GM18498 (cell line): Measurements from ENCODE around the gene SLIT3.
"Not testable (repeated sequence)": the region's sequence is repeated elsewhere in the genome, so short reads cannot be mapped to it uniquely, and the experiment has no call there.

ENCODE experiments used
- ATAC-seq: cut with Tn5 transposase; IDR thresholded peaks from one replicate; pipeline ENCODE4 v1.9.1; 2021; ENCODE audit warnings: mild to moderate bottlenecking, moderate library complexity; ENCODE audit not compliant: unreplicated experiment

SLIT3 gene

DNA sequence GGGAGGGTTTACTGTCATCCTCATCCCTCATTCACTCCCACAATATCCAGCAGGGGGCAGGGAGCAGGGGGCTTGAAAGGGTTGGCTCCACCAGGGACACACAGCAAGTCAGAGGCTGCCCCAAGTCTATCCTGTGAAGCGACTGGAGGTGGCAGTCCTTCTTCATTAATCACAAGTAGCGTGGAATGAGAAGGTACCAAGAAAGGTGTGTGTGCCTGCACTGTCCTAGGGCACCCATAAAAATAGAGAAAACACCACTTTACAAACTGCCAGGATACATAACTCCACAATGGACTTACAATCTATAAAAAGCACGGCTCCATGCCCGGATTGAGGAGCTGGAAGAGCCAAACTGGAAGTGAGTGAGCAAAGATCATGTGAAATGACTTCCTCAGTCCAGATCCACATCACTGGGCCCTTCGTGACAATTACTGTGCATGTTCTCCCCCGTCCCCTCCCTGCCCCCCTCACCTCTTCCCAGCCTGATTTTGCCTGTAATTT, 183.9 kb downstream of the SLIT3 start:
- ATAC-seq = no peak

DNA sequence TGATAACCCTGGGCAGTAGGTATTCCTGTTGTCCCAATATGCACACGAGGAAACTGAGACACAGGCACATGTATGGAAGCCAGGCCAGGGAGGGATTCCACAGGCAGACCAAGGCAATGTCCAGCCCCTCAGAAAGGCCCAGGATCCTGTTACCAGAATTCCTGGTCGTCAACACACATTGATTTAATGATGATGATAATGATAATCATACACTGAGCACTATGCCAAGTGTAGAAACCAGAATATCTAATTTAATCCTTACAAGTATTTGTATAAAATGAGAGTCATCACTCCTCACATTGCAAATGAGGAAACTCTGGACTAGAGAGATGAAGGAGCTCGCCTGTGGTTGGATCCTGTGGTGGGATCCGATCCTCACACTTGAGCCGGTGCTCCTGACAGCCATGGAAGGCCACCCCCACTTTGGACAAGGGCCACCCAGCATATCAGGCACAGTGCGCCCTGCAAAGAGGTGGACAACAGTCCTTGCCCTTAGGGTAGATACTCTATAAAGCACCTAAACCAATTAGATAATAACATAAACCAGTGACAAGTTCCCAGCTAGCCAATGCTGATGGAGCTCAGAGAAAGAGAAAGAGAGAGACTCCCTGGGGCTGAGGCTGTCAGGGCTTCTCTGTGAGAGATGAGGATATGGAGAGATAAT, 185.3 kb downstream of the SLIT3 start:
- no peak for ATAC-seq

DNA sequence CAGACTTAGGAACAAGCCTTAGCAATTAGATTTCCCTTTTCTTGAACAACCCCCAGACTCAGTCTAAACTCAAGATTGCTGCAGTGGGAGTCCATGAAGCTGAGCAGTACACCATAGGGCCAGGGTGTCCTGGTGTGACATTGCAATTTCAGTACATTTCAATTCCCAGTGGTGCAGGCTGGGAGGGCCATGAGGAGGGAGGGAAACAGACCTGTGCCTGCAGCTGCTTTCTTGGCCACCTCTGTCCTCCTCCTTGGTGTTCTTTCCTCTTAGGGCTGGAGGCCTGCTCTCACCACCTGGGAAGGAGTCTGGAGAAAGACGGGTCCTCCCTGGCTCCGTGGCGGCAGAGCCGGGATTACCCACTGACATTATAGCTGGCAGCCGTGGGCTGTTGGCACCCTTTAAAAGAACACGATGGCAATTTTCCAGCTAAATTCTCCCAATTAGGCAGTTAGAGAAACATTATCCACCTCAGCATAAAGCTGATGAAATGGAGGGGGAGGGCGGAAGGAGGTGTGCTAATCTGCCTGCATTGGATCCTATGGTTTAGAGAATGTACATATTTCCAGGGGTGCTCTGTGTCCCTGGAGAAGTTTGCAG, 186.4 kb downstream of the SLIT3 start:
- no peak for ATAC-seq

DNA sequence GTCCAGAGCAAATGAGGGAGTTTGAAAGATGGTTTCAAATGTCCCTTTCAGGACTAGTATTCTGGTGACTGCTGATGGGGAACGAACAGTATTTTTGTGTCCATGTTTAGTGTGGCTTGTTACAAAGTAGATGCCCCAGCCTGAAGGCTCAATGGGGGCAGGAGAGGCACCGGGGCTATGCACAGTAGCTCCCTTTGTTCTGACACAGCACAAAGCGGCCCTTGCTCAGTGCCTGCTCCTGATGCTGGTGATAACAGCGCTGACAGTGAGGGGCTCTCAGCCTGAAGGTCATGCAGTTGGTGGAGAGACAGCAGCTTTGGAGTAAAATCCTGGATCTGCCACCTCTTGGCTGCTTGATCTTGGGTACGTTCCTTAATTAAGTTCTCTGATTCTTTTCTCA, 188.9 kb downstream of the SLIT3 start:
- ATAC-seq = no peak

DNA sequence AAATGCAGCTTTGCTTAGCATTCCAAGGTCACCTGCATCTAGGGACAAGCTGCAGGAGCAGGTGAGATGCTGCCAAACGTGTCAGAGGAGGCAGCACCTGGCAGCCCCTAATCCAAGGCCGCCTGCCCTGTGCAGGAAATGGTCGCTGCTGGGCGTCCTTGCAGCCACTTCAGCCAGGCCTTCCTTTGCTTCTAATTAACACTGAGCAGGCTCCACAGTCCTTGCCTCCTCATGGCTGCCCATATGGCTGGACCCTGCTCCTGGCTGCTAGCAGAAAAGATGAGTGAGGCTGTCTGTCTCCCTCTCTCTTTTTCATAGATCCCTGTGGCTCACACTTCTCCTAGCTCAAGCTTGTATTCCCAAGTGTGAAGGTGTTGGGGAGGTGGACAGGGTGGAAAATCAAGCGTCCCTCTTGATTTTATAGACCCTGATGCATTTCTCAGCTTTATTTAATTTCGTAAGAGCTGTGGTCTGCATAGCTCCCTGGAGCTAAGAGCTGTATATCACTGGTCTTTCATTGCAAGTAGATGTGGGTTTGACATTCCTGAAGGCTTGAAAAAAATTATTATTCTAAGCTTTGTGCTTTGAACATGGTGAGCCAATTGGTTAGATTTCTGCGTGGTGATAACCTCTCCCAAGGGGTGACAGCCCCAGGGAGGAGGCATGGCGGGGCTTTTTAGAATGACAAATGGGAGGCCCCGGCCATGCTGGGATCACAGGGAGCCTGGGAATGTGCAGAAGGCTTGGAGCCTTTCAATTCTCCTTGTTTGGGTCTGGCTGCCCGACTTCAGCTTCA, 193.8 kb downstream of the SLIT3 start:
- ATAC-seq = no peak

DNA sequence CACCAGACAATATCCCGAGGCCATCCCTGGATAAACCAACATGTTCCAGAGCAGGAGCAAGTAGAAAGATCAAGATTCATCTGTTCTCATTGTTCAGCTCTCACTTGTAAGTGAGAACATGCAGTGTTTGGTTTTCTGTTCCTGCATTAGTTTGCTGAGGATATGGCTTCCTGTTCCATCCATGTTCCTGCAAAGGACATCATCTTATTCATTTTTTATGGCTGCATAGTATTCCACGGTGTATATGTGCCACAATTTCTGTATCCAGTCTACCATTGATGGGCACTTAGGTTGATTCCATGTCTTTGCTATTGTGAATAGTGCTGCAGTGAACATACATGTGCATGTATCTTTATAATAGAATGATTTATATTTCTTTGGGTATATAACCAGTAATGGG, 195.4 kb downstream of the SLIT3 start:
- ATAC-seq = not testable (repeated sequence)

DNA sequence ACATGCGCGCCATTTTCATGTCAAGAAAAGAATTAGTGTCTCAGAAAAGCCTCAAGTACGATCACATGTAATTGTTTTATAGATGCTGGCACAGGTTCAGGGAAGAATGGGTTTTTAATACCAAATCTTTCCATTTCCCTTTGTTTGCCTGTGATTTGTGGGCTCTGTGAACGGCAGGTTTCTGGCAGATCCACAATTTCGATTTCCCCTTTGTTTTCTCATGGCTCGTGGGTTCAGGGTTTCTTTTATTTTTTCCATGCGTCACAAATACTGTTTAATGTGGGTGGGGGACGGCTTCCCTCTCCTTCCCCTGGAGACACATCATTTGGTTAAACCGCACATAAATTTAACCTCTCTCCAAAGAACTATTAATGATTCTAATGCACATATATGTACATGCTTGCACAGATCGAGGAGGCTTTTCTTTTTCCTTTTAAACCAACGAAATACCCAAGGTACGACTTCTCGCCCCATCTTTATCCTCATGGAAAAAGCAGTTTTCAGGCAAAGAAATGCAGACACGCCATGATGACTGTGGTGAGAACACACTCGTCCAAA, 195.9 kb downstream of the SLIT3 start:
- ATAC-seq = no peak

DNA sequence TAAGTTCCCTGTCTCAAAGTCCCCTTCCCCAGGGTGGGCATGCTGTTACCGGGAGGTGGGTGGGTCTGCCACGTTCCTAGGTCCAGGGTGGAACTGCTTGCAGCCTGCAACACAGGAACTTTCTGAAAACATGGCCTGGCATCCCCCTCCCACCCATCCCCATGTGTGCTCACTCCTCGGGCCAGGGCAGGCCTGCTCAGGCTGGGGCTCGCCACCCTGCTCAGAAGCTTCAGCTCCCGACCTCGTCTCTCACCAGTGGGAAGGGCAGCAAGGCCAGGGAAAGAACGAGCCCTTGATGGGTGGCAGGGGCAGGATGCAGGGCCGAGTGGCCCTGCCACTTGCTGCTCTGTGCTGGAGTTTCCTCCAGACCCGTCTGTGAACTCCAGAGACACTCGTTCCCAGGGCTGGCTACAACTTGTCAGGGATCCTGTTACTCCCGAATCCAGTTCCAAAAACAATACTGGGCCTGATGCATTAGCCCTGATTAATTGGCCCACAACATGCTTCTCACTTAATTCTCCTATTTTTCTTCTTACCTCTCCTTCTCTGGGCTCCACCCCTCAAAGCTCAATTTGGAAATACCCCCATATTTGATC, 197.3 kb downstream of the SLIT3 start:
- ATAC-seq = no peak

DNA sequence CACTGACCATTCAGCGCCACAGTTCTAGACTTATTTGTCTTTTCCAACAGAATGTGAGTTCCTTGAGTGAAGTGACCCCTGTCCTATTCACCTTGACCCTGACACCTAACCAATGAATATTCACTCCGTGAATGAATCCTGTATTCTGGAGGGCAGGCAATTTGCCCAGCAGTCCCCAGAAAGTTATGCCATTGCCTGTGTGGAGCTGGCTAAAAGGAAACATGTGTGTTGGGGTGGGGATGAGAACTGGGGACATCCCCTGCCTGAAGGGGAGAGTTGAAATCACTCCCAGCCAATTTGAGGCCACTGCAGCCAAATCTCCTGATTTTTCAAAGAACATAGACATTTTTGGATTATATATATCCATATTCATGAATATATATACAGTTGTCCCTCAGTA, 199.0 kb downstream of the SLIT3 start:
- no peak for ATAC-seq

DNA sequence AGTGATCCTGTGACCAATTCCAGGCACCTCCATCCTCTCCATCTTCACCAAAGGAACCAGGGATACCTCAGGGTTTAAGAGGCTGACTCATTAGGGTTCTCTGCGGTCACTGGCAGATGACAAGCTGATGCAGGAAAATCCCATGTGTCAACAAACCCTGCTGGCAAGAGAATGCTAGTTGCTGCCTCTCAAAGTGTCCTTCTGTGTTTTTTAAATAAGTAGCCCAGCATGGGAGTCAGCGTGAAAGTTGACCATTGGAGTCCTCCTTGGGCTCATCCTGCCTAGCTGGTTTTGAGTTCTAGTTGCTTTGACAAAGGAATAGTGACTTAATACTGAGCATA, 200.2 kb downstream of the SLIT3 start:
- ATAC-seq = no peak

DNA sequence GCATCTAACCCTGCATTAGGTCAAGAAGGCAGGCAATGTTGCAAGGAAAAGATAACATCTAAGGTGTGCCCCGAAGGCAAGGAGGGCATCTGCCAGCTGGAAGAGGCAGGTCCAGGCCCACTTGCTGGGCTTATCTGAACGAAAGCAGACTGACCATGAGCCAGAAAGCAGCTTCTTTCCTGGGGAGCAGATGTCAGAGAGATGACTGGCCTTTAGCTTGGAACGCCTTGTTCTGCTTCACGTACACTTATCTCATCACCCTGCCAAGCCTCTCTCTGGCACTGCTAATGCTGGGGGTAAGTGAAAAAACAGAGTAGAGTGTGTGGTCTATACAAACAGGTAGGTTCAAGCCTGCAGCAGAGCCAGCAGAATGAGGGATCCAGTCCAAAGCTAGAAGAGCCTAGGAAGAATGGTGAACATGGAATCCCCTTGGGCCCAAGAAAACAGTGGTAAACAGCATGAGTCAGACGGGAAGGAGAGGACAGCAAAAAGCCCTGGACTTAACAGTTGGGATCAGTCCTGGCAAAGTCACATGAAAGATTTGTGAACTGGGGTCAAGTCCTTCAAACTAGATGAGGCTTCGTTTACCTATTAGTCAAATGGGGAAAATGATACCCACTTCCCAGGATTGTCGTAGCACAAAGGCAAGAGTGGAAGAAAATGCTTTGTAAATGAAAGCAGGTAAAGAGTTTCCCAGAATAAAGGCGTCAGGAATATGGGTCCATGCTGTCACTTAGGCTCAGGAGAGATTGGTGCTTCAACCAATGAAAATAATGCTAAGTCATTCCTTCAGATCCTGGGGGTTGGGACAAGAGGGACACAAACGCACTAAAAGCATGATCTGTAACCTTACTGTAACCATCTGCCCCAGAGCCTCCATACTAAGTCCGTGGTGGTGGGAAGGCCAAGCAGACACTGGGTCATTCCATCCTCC, 200.9 kb downstream of the SLIT3 start:
- no peak for ATAC-seq

DNA sequence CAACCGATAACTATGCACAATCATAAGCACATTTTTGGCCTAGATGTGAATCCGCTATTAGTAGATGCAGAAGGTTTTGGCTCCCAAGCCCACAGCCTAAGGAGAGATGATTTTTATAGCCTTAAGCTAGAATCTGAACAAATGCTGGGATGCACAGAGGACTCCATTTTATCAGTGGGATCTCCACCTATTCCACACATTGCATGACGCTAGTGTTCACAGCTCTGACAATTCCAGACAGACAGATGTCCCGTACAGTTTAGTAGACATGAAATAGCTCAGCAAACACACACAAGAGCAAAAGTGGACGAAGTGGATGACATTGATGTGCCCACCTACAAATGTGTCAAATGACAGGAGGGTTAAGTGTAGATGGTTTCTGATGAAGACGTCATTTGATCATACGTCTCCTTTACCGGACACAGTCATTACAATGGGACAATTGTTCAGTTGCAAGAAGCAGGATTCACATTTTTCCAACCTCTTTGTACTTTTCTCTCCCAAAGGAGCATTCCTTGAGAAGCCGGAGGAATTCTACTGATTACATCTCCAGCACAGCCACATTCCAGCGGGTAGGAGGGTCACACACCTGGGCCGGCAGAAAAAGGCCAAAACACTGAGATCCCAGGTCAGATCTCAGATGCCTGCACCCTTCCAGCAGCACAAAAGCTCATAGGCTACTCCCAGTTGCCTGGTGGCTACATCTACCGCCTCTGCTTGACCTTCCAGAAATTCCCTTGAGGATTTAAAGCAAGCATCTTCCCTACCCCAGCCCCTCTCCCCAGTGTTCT, 202.4 kb downstream of the SLIT3 start:
- no peak for ATAC-seq

DNA sequence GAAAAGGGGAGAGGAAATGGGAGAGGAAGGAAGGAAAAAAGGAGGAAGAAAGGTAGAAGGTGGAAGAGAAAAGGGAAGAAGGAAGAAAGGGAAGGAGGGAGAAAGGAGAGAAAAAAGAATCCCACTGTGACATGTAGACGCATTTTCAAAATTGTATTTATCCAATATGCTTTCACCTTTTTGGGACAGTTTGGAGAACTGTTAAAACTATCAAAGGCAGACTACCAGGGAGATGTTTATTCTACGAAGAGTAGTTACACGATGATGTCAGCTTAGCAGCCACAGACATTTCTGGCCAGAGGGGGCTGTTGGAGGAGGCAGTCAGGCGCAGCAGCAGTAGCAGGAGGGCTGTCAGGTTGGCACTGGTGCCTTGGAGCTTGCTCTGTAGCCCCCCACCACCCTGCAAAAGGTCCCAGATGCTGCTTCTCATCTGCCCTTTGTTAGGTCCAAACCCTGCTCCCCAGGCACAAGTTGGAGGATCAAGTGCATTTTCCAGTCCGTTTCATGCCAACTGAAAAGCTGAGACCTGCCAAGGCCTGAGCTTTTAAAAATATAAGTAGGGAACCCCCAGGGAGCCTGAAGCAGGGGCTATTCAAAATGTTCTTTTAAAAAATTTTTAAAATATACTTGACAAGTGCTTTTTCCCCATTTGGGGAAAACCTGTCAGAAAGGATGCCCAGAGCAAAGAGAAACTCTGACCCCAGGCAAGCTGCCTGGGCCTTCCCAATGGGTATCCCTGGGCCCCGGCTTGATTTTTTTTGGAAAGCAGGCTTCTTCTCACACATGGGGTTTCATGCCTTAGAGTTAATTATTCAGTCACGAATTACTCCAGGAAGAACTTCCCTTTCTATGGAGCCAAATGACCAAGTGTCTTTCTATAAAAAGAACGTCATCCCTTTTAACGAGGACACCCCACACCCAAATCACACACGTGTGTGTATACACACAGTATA, 203.3 kb downstream of the SLIT3 start:
- ATAC-seq = no peak

DNA sequence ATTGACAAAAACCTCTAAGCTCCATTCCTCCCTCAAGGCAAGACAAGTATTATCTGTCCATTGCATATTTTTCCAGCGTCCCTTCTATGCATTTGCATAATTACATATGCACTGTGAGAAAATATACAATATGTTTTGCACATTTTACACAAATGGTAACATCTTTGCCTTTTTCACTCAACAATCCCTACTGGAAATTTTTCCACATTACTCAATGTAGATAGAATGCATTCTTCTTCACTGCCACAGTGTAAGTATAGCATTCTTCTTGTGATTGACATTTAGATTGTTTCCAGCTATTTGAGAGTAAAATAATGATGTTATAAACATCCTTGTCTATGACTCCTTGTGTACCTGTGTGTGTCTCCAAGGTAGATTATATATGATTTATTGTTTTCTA, 205.0 kb downstream of the SLIT3 start:
- no peak for ATAC-seq

DNA sequence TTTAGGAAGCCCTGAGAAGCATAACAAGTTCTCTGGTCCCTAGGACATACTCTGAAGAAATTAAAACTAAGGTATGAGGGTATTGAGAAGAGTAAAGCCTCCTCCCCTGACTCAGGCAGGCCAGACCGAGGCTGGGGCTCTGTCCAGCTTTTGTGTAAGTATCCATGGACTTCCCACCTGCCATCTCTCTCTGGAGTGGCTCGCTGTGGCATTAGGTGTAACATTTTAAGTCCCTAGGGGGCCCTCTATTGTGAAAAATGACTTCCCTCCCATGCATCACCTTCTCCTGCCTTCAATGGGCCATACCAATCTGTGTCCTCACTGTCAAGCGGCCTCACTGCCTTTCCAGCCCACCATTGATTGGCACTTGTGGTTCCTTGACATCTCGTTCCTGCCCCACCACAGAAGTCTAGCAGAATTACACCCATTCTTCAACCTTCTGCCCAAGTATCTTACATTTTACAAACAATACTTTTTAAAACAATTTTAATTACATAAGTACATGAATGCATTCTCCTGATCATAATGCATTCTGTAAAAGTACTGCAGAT, 205.5 kb downstream of the SLIT3 start:
- ATAC-seq = no peak

DNA sequence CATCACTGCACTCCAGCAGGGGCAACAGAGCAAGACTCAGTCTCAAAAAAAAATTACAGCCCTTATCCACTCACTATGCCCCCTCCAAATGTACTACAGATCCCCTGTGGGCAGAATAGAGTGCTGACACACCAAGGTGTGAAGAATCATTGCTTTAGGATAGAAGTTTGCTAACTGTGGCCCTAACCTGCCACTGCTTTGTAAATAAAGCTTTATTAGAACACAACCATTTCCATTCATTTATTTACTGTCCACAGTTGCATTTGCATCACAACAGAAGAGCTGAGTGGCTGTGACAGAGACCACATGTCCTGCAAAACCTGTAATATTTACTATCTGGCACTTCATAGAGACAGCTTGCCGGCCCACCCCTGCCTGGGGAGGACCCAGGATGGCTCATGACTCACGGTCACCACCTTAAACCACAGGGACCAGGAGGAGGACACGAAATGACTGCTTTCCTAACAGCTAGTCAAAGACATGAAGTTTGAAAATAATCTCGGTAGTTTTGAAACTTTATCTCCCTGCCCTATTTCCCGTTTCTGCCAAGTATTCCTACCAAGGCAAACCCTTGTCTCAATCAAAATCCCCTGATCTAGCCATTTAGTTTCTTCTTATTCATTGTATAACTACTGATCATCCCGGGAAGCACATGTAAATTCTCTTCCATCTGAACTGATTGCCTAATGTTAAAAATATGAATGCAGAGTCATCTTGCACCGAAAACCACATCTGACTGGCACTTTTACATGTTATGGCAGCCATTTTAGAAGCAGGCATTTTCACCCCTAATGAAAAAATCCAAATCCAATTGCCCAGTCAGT, 206.1 kb downstream of the SLIT3 start:
- no peak for ATAC-seq

DNA sequence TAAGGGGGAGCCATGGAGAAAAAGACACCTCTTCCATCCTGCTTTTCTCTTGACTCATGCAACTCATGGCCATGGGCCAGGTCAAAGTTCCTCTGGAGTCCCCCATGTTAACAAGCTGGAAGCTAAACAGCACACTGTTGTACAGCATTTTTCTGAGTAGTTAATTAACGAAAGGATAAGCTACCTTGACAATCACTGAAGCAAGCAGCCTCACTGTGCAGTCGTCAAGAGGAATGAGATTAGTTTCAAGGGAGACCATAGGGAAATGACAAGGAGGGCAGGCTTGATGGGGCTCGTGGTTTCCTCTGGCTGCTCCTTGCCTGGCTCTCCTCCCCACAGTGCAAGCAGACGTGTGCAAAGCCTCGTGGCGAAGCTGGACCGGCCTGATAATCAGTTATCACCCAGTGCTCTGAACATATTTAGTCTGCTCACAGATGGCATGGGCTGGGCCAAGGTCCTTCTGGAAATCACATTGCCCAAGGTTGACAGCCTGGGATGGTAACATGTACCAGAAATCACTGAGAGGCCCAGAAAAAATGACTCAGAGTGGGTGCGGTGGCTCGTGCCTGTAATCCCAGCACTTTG, 209.5 kb downstream of the SLIT3 start:
- no peak for ATAC-seq
